Breast epithelium (tissue), 4 donors: ENCODE measurements around the gene BCL2L13. TPM values are rescaled to one million over a fixed set of nuclear protein-coding genes. Genes with fewer than 3 reads are reported as not detected.
"Not testable (repeated sequence)": the region's sequence is repeated elsewhere in the genome, so short reads cannot be mapped to it uniquely, and the experiment has no call there.

ENCODE experiments used
- DNase-seq, 2 donors: peaks; one replicate each; pipeline ENCODE4 v3.0.0-alpha.2; 2019; ENCODE audit warnings: low spot score in 2 of 2
- H3K27ac ChIP-seq, 2 donors: fragments of 200-600 bp; sonication (generic) in 1 of 2; one replicate each; pipeline ENCODE4 v1.5.1; 2016 to 2019; ENCODE audit warnings: mild to moderate bottlenecking in 1 of 2
- H3K27me3 ChIP-seq, 2 donors: fragments of 200-600 bp; sonication (generic) in 1 of 2; one replicate each; pipeline versions ENCODE4 v1.5.1 to v1.6.0; 2017 to 2019; ENCODE audit warnings: control low read depth in 1 of 2, mild to moderate bottlenecking in 1 of 2
- H3K36me3 ChIP-seq: fragments of 200-600 bp; one replicate; pipeline ENCODE4 v1.5.1; 2019
- H3K4me1 ChIP-seq, 2 donors: fragments of 200-600 bp; sonication (generic); one replicate each; pipeline ENCODE4 v1.5.1; 2016 to 2019; ENCODE audit warnings: control low read depth in 1 of 2
- H3K4me3 ChIP-seq, 3 donors: fragments of 200-600 bp; sonication (generic); 1 replicate in 2 of 3; 2 replicates in 1 of 3; pipeline ENCODE4 v1.5.1; 2016 to 2019; ENCODE audit warnings: mild to moderate bottlenecking in 3 of 3, moderate library complexity in 2 of 3
- H3K9me3 ChIP-seq, 2 donors: fragments of 200-600 bp; sonication (generic) in 1 of 2; one replicate each; pipeline ENCODE4 v1.5.1; 2016 to 2019; ENCODE audit warnings: control low read depth in 1 of 2
- CTCF ChIP-seq, 3 donors: fragments of 450-650 bp; IDR thresholded peaks; one replicate each; pipeline ENCODE4 v1.5.1; 2016 to 2017; ENCODE audit warnings: antibody characterized with exemption in 3 of 3, mild to moderate bottlenecking in 3 of 3, moderate library complexity in 3 of 3
- POLR2A ChIP-seq: fragments of 450-650 bp; IDR thresholded peaks from one replicate; pipeline ENCODE4 v1.6.1; 2016; ENCODE audit warnings: antibody characterized with exemption, mild to moderate bottlenecking, moderate library complexity
- POLR2AphosphoS5 ChIP-seq, 3 donors: sonication (generic); formaldehyde crosslinking; IDR thresholded peaks; one replicate each; pipeline ENCODE4 v1.6.1; 2017; ENCODE audit warnings: antibody characterized with exemption in 3 of 3
- intact Hi-C: fragments of 100-400 bp; cut with DNase I; formaldehyde crosslinking; loops from one replicate; pipeline ENCODE4 v1.15.1; 2023; ENCODE audit warnings: low total_unique reads
- total RNA-seq, 3 donors: library from RNA; depleted of rRNA; stranded (reverse); fragments of >200 nt; gene quantifications; one replicate each; pipeline ENCODE4 v1.1.0, GENCODE V29; 2016

BCL2L13 gene
- total RNA-seq, 3 donors from 2014 or later = 46.9 to 140 (median 61.6) TPM

GRCh38 chr22:17692841-17693240 lies 54.3 kb downstream of the BCL2L13 start:
- Histone ChIP-seq H3K27me3 (no peaks in the 10 kb centered on the region), H3K9me3 (no peaks in the 10 kb centered on the region), H3K27ac (no peak overlapping the region), H3K36me3 (no peaks in the 10 kb centered on the region), H3K4me3 (no peak overlapping the region), H3K4me1 (no peaks in the 10 kb centered on the region)
- DNase-seq = no peak
- intact Hi-C loops = no loop called here
- TF ChIP-seq POLR2A (no peak), CTCF (IDR thresholded peaks at IDR 0.05) (no peak), POLR2AphosphoS5 (IDR thresholded peaks at IDR 0.05) (no peak)

GRCh38 chr22:17694193-17694592 lies 55.6 kb downstream of the BCL2L13 start:
- TF ChIP-seq POLR2AphosphoS5 (IDR thresholded peaks at IDR 0.05) = no peak
- no peak for TF ChIP-seq CTCF (IDR thresholded peaks at IDR 0.05)
- no peak for TF ChIP-seq POLR2A
- Histone ChIP-seq H3K27me3 (no peaks in the 10 kb centered on the region), H3K36me3 (no peaks in the 10 kb centered on the region), H3K4me1 (no peaks in the 10 kb centered on the region), H3K27ac (no peak overlapping the region), H3K4me3 (no peak overlapping the region), H3K9me3 (no peaks in the 10 kb centered on the region)
- intact Hi-C loops = no loop called here
- no peak for DNase-seq

DNA sequence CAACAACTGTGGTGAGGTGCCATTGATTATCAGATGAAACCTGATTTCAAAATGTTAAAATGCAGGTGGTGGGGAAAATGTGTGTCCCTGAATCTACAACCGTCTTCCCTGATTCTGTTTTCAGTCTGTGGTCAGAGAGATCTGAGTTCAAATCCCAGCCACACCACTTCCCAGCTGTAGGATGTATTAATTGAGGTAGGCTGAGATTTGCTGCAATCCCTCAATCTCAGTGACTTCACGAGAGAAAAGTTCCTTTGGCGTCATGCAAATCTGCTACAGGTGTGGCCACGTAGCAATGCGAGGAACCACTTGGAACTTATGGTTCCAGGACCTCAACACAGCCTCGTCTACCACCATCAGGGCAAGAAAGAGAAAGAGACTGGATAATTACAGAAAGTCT lies 56.2 kb downstream of the BCL2L13 start:
- Histone ChIP-seq H3K9me3 (no peaks in the 10 kb centered on the region), H3K4me3 (no peak overlapping the region), H3K4me1 (no peaks in the 10 kb centered on the region), H3K36me3 (no peaks in the 10 kb centered on the region), H3K27ac (no peak overlapping the region), H3K27me3 (no peaks in the 10 kb centered on the region)
- no peak for DNase-seq
- TF ChIP-seq POLR2A (no peak), POLR2AphosphoS5 (IDR thresholded peaks at IDR 0.05) (no peak), CTCF (IDR thresholded peaks at IDR 0.05) (no peak)
- intact Hi-C loops = no loop called here

DNA sequence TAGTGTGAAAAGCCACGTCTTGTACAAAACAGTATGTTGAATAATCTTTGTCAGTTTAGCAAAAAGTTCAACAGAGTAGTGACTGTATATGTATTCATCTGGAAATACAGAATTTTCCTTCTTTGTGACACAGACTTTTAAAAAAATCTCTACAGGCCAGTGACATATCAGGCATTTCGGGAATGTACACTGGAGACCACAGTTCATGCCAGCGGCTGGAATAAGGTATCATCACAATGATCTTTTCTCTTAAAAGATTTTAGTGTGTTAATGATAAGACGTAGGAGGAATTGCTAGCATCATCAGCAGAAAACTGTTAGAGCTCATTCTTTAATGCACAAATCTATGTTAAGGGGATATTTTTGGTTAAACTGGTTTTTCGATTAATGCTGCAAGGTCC lies 57.4 kb downstream of the BCL2L13 start:
- no peak overlapping the region for H3K4me3 ChIP-seq
- no peaks in the 10 kb centered on the region for H3K4me1 ChIP-seq
- no peak overlapping the region for H3K27ac ChIP-seq
- no peak for DNase-seq
- H3K27me3 ChIP-seq = no peaks in the 10 kb centered on the region
- intact Hi-C loops = no loop called here
- no peak for TF ChIP-seq POLR2AphosphoS5 (IDR thresholded peaks at IDR 0.05)
- no peak for TF ChIP-seq CTCF (IDR thresholded peaks at IDR 0.05)
- TF ChIP-seq POLR2A = no peak
- no peaks in the 10 kb centered on the region for H3K36me3 ChIP-seq
- no peaks in the 10 kb centered on the region for H3K9me3 ChIP-seq

DNA sequence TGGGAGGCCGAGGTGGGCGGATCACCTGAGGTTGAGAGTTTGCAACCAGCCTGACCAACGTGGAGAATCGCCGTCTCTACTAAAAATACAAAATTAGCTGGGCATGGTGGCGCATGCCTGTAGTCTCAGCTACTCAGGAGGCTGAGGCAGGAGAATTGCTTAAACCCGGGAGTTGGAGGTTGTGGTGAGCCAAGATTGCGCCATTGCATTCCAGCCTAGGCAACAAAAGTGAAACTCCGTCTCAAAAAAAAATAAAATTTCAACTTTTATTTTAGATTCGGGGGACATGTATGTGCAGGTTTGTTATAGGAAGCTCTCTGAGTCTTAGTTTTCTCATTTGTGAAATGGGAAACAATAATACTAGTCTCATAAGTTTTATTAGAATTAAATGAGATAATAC lies 58.6 kb downstream of the BCL2L13 start:
- intact Hi-C loops, DNase-seq, H3K4me3 ChIP-seq, H3K4me1 ChIP-seq, H3K27me3 ChIP-seq, H3K27ac ChIP-seq, H3K9me3 ChIP-seq, H3K36me3 ChIP-seq: not testable (repeated sequence)

GRCh38 chr22:17698276-17698675 lies 59.7 kb downstream of the BCL2L13 start:
- DNase-seq, H3K27ac ChIP-seq, H3K9me3 ChIP-seq, H3K36me3 ChIP-seq, intact Hi-C loops, H3K27me3 ChIP-seq, H3K4me3 ChIP-seq, H3K4me1 ChIP-seq: not testable (repeated sequence)
